GM18873 (cell line): ENCODE data around the gene TMEFF2.
"Not testable (repeated sequence)": the region's sequence is repeated elsewhere in the genome, so short reads cannot be mapped to it uniquely, and the experiment has no call there.

Experiments used
- ATAC-seq: cut with Tn5 transposase; IDR thresholded peaks from one replicate; pipeline ENCODE4 v1.9.1; 2021; ENCODE audit warnings: mild to moderate bottlenecking, moderate library complexity, moderate number of reproducible peaks; ENCODE audit not compliant: unreplicated experiment, low FRiP score

The TMEFF2 gene

DNA sequence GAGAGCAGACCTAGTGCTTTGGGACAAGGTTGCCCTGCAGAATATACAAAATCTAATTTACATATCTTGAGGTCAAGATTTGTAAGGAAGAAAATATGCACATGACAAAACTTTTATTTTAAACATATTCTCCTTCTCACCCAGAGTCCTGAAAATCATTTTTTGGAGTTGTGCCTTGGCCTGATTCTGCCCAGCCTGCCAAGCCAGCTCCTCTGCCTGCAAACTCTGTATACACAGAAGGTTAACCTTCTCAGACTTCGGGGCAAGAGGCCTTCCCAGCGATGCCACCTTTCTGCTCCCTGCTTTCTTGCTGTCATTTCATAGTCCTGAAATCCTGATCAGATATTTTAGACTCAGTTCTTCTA lies 252.0 kb downstream of the TMEFF2 start:
- ATAC-seq, result no peak

DNA sequence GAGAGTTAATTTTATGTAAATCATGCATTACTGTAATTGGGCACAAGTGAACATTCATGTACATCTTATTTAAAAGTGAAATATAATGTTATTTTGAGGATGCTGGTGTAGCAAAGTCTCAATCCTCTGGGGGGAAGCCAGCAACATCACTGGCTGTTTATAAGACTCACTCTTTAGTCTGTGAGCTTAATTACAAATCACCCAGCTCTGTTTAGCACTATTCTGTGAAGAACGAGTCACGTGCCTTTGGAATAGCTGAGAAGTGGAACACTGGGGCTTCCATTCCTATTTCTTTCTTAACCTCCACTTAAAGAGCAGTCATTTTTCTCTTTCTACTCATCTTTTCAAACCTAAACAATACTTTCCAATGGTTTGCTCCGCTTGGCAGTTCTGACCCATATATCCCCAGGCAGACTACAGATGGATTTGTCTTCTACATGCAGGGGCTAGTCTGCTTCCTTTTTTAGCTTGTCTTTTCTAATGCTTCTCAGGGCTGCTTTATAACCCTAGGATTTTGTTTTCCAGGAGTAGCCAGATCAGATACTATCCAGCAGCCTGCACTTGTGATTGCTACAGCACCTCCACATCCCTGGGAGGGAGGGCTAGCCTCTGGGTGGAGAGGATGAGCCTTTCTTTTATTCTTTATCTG lies 252.5 kb downstream of the TMEFF2 start:
- no peak for ATAC-seq

- no peak for ATAC-seq
Observed at GRCh38 chr2:191941376-191941929, 253.3 kb downstream of the TMEFF2 start.

GRCh38 chr2:191938779-191939178 lies 256.0 kb downstream of the TMEFF2 start:
- ATAC-seq, result no peak

GRCh38 chr2:191936882-191937405 lies 257.8 kb downstream of the TMEFF2 start:
- no peak for ATAC-seq

- no peak for ATAC-seq
Observed at GRCh38 chr2:191935247-191935646, 259.5 kb downstream of the TMEFF2 start.

DNA sequence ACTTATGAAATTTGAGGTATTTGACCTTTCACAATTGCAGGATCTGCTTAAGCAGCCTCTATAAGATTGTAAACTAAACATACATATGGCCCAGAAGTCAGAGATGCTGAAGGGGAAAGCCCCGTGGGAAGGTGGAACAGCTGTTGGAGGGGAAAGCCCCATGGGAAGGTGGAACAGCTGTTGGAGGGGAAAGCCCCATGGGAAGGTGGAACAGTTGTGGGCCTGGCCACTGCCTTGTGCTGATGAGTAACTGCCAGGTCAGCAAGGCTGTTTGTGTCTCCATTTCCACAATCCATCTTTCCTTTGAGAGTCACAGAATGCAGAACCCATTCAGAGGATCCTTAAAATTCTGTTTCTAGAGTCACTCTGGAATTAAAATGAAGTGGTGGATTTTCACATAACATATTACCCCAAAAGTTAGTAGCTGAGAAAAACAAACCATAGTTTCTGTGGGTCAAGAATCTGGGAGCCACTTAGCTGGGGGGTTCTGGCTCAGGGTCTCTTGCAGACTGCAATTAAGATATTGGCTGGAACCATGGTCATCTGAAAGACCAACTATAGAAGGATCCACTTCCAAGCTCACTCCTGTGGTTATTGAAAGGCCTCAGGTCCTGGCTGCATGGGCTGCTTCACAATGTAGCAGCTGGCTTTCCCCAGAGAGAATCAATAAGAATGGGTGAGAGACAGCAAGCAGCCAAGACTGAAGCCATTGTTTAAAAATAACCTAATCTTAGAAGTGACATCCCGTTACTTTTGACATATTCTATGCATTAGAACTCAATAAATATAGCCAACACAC lies 261.2 kb downstream of the TMEFF2 start:
- peak; percentile 99 for ATAC-seq

GRCh38 chr2:191932286-191932685 lies 262.4 kb downstream of the TMEFF2 start:
- ATAC-seq, result no peak

DNA sequence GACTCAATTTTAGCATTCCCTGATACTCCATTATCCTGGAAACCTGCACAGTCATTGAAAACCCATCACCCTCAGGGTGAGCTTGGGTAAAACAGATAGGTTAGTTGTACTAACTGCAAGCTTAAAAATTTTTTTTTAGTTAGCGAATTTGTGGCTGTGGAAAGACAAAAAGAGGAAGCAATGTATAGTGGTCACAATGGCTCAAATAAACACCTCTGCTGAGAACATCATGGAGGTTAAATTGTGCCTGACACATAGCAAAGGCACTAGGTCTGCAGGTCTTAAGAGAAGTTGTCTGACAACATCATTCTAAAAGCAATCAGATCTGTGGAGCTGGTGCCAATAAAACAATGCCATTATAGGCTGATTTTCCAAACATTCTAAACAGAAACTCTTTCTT lies 263.4 kb downstream of the TMEFF2 start:
- no peak for ATAC-seq

DNA sequence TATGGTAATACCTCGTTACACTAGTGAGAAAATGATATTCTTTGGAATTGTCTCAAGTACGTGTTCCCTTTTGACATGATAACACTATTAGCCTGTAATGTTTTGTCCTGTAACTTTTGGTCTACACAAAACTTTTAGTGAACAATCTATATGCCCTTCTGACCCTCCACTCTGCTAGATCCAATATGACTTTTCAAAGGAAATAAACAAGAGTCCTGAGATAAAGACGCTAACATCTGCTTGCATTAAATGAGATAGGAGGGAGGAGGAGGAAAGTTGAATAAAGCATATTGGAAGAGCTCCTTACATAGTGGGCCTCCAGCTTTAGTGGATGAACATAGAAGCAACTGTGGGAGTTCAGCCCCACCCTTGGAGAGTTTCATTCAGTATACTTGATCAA lies 264.5 kb downstream of the TMEFF2 start:
- ATAC-seq, result no peak

- no peak for ATAC-seq
Observed at GRCh38 chr2:191929288-191929687, 265.4 kb downstream of the TMEFF2 start.

DNA sequence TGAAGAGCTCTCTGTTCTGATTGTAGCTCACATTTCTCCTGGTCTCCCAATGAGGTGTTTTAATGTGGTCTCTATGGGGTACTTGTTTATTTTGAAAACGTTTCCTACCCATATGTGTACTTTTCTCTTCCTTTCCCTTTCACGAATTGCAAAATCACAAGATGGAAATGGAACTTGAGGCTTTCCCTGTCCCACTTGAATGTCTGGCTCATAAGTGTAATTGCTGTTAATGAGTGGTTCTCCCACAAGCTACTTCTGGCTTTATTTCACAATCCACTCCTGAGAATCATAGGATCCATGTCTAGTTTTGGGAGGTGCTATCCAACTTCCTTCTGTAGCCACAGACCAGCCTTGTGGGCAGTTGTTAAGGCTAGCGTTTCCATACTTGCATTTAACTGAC lies 266.7 kb downstream of the TMEFF2 start:
- ATAC-seq, result no peak

DNA sequence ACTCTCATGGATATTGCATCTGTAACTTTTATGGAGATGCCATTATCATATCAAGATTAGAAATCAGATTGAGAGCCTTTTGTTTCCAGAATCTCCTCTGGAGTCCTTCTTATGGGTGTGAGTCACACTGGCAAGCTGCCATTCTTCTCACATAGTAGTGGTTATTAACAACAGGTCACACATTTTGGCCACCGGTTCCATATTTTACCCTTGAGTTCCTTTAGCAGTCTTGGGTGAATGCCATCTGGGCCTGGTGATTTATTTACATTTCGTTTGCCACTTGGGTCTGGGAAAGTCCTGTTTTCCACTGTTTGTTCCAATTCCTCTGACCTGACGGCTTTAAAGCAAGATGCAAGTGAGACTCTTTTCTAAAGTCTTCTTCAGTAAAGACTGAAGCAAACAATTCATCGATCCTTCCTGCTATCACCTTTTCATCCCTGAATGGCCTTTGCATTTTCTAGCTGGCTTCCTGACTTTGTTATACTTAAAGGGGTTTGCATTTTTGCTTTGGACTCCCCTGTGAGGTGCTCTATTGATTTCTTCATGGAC lies 267.3 kb downstream of the TMEFF2 start:
- ATAC-seq, result no peak

DNA sequence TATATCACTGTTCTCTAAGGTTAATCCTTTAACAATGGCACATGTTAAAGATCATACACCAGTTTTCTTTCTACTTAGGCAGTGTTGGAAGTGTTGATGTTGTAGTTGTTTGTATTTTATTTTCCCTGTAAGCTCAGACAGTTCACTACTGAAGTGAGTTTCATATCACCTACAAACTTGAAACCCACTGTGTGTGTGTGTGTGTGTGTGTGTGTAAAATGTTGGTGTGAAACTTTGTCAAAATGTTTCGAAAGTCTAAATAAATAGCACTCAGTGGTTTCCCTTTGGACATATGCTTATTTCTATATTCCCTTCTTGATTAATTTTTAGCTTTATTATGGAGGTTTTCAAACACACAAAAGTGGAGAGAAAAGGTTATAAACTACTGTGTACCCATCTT lies 268.1 kb downstream of the TMEFF2 start:
- ATAC-seq, result no peak

- no peak for ATAC-seq
Observed at GRCh38 chr2:191923652-191923997, 271.1 kb downstream of the TMEFF2 start.

DNA sequence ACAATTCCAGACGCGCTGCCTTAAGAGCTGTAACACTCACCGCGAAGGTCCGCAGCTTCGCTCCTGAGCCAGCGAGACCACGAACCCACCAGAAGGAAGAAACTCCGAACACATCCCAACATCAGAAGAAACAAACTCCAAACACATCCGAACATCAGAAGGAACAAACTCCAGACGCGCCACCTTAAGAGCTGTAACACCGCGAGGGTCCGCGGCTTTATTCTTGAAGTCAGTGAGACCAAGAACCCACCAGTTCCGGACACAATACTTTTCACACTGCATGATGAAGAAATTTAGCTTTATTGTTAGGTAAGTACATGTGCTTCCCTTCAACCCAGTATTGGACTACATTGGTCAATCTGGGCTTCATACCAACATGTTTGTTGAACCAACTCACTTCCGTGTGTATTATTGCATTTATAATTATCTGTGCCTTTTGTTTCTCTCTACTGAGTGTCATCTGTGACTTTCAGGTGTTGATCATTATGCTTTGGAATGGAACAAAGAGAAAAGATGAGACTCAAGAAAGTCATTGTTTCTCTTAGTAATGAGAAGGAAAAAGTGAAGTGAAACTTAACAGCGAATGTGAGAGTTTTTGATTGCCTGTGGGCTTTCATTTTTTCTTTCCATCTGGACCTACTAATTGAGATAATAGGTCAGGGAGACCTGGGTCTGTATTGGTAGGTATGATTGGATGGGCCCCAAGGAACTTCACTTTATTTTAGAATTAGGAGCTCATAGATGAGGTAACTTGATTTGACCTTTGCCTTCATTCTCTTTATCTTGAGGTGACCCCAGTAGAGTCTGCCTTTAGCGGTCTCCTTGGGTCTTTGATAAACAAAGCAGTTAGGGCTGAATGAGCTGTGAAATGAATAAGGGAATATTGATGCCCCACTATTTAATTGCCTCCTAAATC lies 271.7 kb downstream of the TMEFF2 start:
- ATAC-seq, result peak; percentile 91

DNA sequence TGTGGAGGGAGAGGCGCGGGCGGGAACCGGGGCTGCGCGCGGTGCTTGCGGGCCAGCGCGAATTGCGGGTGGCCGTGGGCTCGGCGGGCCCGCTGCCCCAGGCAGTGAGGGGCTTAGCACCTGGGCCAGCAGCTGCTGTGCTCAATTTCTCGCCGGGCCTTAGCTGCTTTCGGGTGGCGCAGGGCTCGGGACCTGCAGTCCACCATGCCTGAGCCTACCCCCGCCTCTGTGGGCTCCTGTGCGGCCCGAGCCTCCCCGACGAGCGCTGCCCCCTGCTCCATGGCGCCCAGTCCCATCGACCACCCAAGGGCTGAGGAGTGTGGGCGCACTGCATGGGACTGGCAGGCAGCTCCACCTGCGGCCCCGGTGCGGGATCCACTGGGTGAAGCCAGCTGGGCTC lies 273.1 kb downstream of the TMEFF2 start:
- not testable (repeated sequence) for ATAC-seq

DNA sequence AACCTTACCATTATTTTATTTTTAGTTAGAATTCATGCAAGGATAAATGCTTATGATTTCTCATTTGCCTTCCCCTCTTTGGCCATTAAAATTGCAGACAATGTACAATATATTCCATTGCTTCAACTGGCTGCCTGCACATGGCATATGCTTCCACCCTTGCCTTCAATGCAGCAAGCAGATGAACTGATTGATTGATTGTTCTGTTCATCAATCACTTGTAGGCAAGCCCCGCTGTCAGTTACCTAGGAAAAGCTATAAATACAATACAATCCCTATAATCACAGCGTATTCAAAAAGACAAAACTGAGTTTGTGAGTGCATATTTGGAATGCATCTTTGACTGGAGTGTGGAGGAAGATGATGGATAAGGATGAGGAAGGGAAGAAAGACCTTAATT lies 274.2 kb downstream of the TMEFF2 start:
- ATAC-seq, result no peak

GRCh38 chr2:191917967-191918651 lies 276.6 kb downstream of the TMEFF2 start:
- no peak for ATAC-seq

DNA sequence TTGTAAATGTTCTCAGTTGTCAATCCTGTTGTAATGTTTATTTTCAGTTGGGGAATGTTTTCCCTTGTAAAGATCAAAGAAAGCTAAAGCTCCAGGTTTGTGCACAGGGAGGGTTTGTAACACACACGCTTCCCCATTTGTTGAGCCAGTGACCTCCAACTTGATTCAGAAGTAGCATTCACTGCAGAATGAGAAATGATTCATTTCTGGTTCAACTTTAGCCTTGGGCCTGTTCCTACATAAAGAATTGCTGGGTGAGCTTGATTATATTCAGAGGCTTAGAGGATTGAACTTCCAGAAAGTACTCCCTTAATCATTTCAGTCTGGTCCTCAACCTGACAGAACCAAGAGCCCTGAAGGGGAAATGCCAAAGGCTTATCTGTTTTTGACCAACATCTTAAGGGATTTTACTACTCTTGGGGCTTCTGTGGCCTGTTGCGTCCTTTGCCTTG lies 277.3 kb downstream of the TMEFF2 start:
- ATAC-seq, result no peak
